H9 (cell line): ENCODE measurements around the gene CHMP6. TPM values are rescaled to one million over a fixed set of nuclear protein-coding genes. Genes with fewer than 3 reads are reported as not detected.

ENCODE experiments used
- DNase-seq: peaks from one replicate; pipeline ENCODE4 v3.0.0-alpha.2; 2017
- H2AFZ ChIP-seq: one replicate; pipeline ENCODE4 v1.6.1; 2013; ENCODE audit warnings: mild to moderate bottlenecking, low read length, control low read depth, moderate library complexity
- H2AK5ac ChIP-seq: 2 replicates; pipeline ENCODE4 v1.6.1; 2013; ENCODE audit warnings: low read length, control low read depth, mixed read lengths; ENCODE audit not compliant: insufficient read length
- H2BK120ac ChIP-seq: one replicate; pipeline ENCODE4 v1.6.1; 2013; ENCODE audit warnings: low read depth, mild to moderate bottlenecking, low read length, control low read depth, inconsistent platforms; ENCODE audit not compliant: poor library complexity, severe bottlenecking
- H2BK12ac ChIP-seq: 2 replicates; pipeline ENCODE4 v1.6.1; 2013; ENCODE audit warnings: low read length, control low read depth, mixed read lengths, low read depth; ENCODE audit not compliant: insufficient read length
- H2BK15ac ChIP-seq: 2 replicates; pipeline ENCODE4 v1.6.1; 2013; ENCODE audit warnings: low read depth, low read length, control low read depth
- H2BK20ac ChIP-seq: one replicate; pipeline ENCODE4 v1.6.1; 2013; ENCODE audit warnings: low read depth, mild to moderate bottlenecking, low read length, control low read depth, inconsistent platforms; ENCODE audit not compliant: poor library complexity, severe bottlenecking
- H2BK5ac ChIP-seq: 2 replicates; pipeline ENCODE4 v1.6.1; 2013; ENCODE audit warnings: low read length, control low read depth, mixed read lengths; ENCODE audit not compliant: insufficient read length
- H3K14ac ChIP-seq: 2 replicates; pipeline ENCODE4 v1.6.1; 2013; ENCODE audit warnings: low read length, control low read depth; ENCODE audit not compliant: insufficient read depth
- H3K18ac ChIP-seq: 2 replicates; pipeline ENCODE4 v1.6.1; 2013; ENCODE audit warnings: low read depth, mild to moderate bottlenecking, mixed read lengths, low read length, control low read depth; ENCODE audit not compliant: insufficient read length
- H3K23ac ChIP-seq: 2 replicates; pipeline ENCODE4 v1.6.1; 2013; ENCODE audit warnings: low read length, control low read depth, mixed read lengths, low read depth; ENCODE audit not compliant: insufficient read length
- H3K23me2 ChIP-seq: 2 replicates; pipeline ENCODE4 v1.6.1; 2013; ENCODE audit warnings: low read depth, mild to moderate bottlenecking, mixed read lengths, low read length, control low read depth; ENCODE audit not compliant: insufficient read length, poor library complexity, severe bottlenecking
- H3K27ac ChIP-seq: 2 replicates; pipeline ENCODE4 v1.5.1; 2013; ENCODE audit warnings: low read length, control low read depth, mixed read lengths, low read depth; ENCODE audit not compliant: insufficient read length
- H3K27me3 ChIP-seq: 2 replicates; pipeline ENCODE4 v1.6.1; 2013; ENCODE audit warnings: low read length, control low read depth, inconsistent platforms; ENCODE audit not compliant: insufficient read depth
- H3K4ac ChIP-seq: 2 replicates; pipeline ENCODE4 v1.6.1; 2013; ENCODE audit warnings: low read depth, mild to moderate bottlenecking, control low read depth, inconsistent platforms, low read length, moderate library complexity
- H3K4me1 ChIP-seq: 2 replicates; pipeline ENCODE4 v1.6.1; 2013; ENCODE audit warnings: low read length, control low read depth, inconsistent platforms; ENCODE audit not compliant: insufficient read depth
- H3K4me2 ChIP-seq: 2 replicates; pipeline ENCODE4 v1.6.1; 2013; ENCODE audit warnings: low read length, control low read depth, mixed read lengths; ENCODE audit not compliant: insufficient read length, insufficient read depth
- H3K56ac ChIP-seq: 2 replicates; pipeline ENCODE4 v1.6.1; 2013; ENCODE audit warnings: low read depth, mild to moderate bottlenecking, mixed read lengths, low read length, control low read depth; ENCODE audit not compliant: insufficient read length
- H3K79me1 ChIP-seq: 2 replicates; pipeline ENCODE4 v1.6.1; 2013; ENCODE audit warnings: low read depth, mild to moderate bottlenecking, moderate library complexity, low read length, control low read depth, inconsistent platforms; ENCODE audit not compliant: insufficient read depth, poor library complexity, severe bottlenecking
- H3K79me2 ChIP-seq: 2 replicates; pipeline ENCODE4 v1.6.1; 2013; ENCODE audit warnings: low read length, control low read depth, inconsistent platforms; ENCODE audit not compliant: insufficient read depth
- H3K9ac ChIP-seq: 2 replicates; pipeline ENCODE4 v1.6.1; 2013; ENCODE audit warnings: low read length, control low read depth, mixed read lengths; ENCODE audit not compliant: insufficient read length; ENCODE audit errors: extremely low read depth
- H3K9me3 ChIP-seq: one replicate; pipeline ENCODE4 v1.6.1; 2013; ENCODE audit warnings: low read depth, low read length, inconsistent platforms; ENCODE audit not compliant: control insufficient read depth
- H3T11ph ChIP-seq: one replicate; pipeline ENCODE4 v1.6.1; 2013; ENCODE audit warnings: mild to moderate bottlenecking, low read length, control low read depth, inconsistent platforms
- H4K20me1 ChIP-seq: one replicate; pipeline ENCODE4 v1.6.1; 2013; ENCODE audit not compliant: control insufficient read depth, insufficient read length, insufficient read depth
- H4K5ac ChIP-seq: 2 replicates; pipeline ENCODE4 v1.6.1; 2013; ENCODE audit warnings: low read depth, mild to moderate bottlenecking, mixed read lengths, low read length, control low read depth; ENCODE audit not compliant: insufficient read length
- H4K8ac ChIP-seq: replicated peaks from 2 replicates; pipeline ENCODE4 v1.6.1; 2013; ENCODE audit warnings: low read length, control low read depth, mixed read lengths, low read depth; ENCODE audit not compliant: insufficient read length
- H4K91ac ChIP-seq: 2 replicates; pipeline ENCODE4 v1.6.1; 2013; ENCODE audit warnings: low read depth, mild to moderate bottlenecking, moderate library complexity, mixed read lengths, low read length, control low read depth; ENCODE audit not compliant: insufficient read length
- H3K27ac Mint-ChIP-seq, 3 experiments: 2 replicates in 2 of 3; 3 replicates in 1 of 3; pipeline ENCODE4 v1.8.0; 2020 to 2021; ENCODE audit warnings: mixed read lengths in 3 of 3, mild to moderate bottlenecking in 1 of 3, moderate library complexity in 1 of 3
- H3K27me3 Mint-ChIP-seq: 2 replicates; pipeline ENCODE4 v1.8.0; 2021; ENCODE audit warnings: low read depth, mild to moderate bottlenecking, moderate library complexity, mixed read lengths
- H3K36me3 Mint-ChIP-seq, 3 experiments: 2 replicates in 2 of 3; 3 replicates in 1 of 3; pipeline ENCODE4 v1.8.0; 2020 to 2021; ENCODE audit warnings: low read depth in 3 of 3, mixed read lengths in 3 of 3; ENCODE audit not compliant: insufficient read depth in 1 of 3
- H3K4me1 Mint-ChIP-seq, 2 experiments: 2 replicates each; pipeline ENCODE4 v1.8.0; 2020; ENCODE audit warnings: mixed read lengths in 2 of 2
- H3K4me3 Mint-ChIP-seq, 2 experiments: 2 replicates in 1 of 2; 3 replicates in 1 of 2; pipeline ENCODE4 v1.8.0; 2020 to 2021; ENCODE audit warnings: mild to moderate bottlenecking in 2 of 2, mixed read lengths in 2 of 2, moderate library complexity in 1 of 2
- H3K9me3 Mint-ChIP-seq, 2 experiments: 2 replicates in 1 of 2; 3 replicates in 1 of 2; pipeline ENCODE4 v1.8.0; 2020; ENCODE audit warnings: mild to moderate bottlenecking in 2 of 2, mixed read lengths in 2 of 2, moderate library complexity in 1 of 2
- WGBS: extraction: QIAGEN DNeasy Blood & Tissue Kit; methylation state at CpG from one replicate; pipeline ENCODE4 v1.1.7; 2013; ENCODE audit warnings: missing lambda C conversion rate, low lambda C conversion rate, mixed read lengths; ENCODE audit not compliant: insufficient read length; ENCODE audit errors: extremely low coverage; 5-methylcytosine and 5-hydroxymethylcytosine counted together
- total RNA-seq: library from RNA; stranded (reverse); gene quantifications from 2 replicates; pipeline ENCODE4 v1.2.1, GENCODE V29; 2021
- TF ChIP-seq, protein P1 (sequence below): fragments of 200-600 bp; sonication (generic); conservative IDR thresholded peaks from 3 replicates; pipeline ENCODE4 v1.8.0; 2021; ENCODE audit warnings: antibody characterized with exemption, mild to moderate bottlenecking

Gene CHMP6
- total RNA-seq, 1 experiment from 2014 or later, result 23.4 TPM

DNA sequence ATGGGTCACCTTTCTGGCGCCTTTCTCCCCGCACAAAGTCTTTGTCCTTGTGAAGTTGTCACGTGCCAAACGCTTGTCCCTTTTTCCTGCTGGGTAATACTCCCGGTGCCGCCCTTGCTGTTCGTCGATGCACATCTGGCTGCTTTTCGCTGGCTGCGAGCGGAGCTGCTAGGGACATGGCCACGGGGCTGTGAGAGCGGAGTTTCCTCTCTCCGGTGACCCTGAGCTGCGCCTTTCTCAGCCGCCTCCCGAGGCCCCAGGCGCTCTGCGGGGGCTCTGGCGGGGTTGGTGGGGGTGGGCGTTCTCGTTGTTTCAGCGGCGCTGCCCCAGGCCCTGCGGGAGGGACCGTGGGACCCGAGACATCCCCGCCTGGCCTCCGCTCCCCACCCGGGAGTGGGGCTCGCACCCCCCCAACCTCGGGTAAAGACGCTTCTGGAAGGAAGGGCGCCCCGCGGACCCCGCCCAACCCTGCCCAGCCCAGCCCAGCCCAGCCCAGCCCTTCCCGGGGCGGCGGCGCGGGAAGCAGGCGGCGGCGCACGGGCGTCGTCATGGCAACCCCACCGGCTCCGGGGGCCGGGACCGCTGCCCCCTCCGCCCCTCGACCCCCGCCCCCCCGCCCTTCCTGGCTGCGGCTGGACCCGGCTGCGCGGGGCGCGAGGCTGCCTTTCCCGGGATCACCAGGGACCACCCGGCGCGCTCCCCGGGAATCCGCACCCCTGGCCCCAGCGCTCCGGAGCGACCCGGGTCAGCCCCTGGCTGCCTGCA, 12.3 kb downstream of the CHMP6 start:
- Mint-ChIP-seq H3K27ac (no peak overlapping the region), H3K4me1 (peaks cover 10 to 14% of the 10 kb centered on the region in 2 experiments), H3K9me3 (peaks cover 0 to 4% of the 10 kb centered on the region in 2 experiments; a peak in 2 of 5 replicates), H3K27me3 (peaks cover 68% of the 10 kb centered on the region), H3K4me3 (peak overlapping the region; percentile 24 to 59; a peak in 4 of 5 replicates), H3K36me3 (peaks cover 0 to 5% (median 4%) of the 10 kb centered on the region in 3 experiments; a peak in 1 of 7 replicates)
- DNase-seq, result no peak
- WGBS, result no CpG with 5 or more reads among the region's 72 CpGs
- H3K18ac ChIP-seq, result no peak overlapping the region
- H3K23me2 ChIP-seq, result peaks cover 4% of the 10 kb centered on the region
- no peak overlapping the region for H2AFZ ChIP-seq
- no peak overlapping the region for H2BK5ac ChIP-seq
- no peak overlapping the region for H3K4ac ChIP-seq
- no peak overlapping the region for H3T11ph ChIP-seq
- no peaks in the 10 kb centered on the region for H3K9me3 ChIP-seq
- H3K9ac ChIP-seq, result no peak overlapping the region
- H2BK120ac ChIP-seq, result no peak overlapping the region
- no peak overlapping the region for H4K91ac ChIP-seq
- H3K56ac ChIP-seq, result no peak overlapping the region
- H4K8ac ChIP-seq, result no peak overlapping the region
- H3K79me1 ChIP-seq, result no peaks in the 10 kb centered on the region
- no peak overlapping the region; the same call in 1 of the 2 replicates for H3K14ac ChIP-seq
- peak overlapping the region; percentile 30 for H3K4me2 ChIP-seq
- H3K23ac ChIP-seq, result no peak overlapping the region
- no peaks in the 10 kb centered on the region; the same call in 1 of the 2 replicates for H3K27me3 ChIP-seq
- H4K5ac ChIP-seq, result no peak overlapping the region
- H3K4me1 ChIP-seq, result no peaks in the 10 kb centered on the region
- TF ChIP-seq, protein P1, sequence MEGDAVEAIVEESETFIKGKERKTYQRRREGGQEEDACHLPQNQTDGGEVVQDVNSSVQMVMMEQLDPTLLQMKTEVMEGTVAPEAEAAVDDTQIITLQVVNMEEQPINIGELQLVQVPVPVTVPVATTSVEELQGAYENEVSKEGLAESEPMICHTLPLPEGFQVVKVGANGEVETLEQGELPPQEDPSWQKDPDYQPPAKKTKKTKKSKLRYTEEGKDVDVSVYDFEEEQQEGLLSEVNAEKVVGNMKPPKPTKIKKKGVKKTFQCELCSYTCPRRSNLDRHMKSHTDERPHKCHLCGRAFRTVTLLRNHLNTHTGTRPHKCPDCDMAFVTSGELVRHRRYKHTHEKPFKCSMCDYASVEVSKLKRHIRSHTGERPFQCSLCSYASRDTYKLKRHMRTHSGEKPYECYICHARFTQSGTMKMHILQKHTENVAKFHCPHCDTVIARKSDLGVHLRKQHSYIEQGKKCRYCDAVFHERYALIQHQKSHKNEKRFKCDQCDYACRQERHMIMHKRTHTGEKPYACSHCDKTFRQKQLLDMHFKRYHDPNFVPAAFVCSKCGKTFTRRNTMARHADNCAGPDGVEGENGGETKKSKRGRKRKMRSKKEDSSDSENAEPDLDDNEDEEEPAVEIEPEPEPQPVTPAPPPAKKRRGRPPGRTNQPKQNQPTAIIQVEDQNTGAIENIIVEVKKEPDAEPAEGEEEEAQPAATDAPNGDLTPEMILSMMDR, result no peak
- no peaks in the 10 kb centered on the region for H4K20me1 ChIP-seq
- H2BK20ac ChIP-seq, result no peak overlapping the region
- H2BK12ac ChIP-seq, result no peak overlapping the region
- no peaks in the 10 kb centered on the region for H3K79me2 ChIP-seq
- no peak overlapping the region for H2BK15ac ChIP-seq
- no peak overlapping the region for H2AK5ac ChIP-seq
- H3K27ac ChIP-seq, result no peak overlapping the region
